HG03469 (cell line): ENCODE results near the gene CNOT1.
"Not testable (repeated sequence)": the region's sequence is repeated elsewhere in the genome, so short reads cannot be mapped to it uniquely, and the experiment has no call there.

ENCODE experiments used
- ATAC-seq: cut with Tn5 transposase; IDR thresholded peaks from one replicate; pipeline ENCODE4 v1.9.1; 2021; ENCODE audit warnings: mild to moderate bottlenecking, moderate library complexity, moderate number of reproducible peaks; ENCODE audit not compliant: unreplicated experiment

CNOT1 gene

DNA sequence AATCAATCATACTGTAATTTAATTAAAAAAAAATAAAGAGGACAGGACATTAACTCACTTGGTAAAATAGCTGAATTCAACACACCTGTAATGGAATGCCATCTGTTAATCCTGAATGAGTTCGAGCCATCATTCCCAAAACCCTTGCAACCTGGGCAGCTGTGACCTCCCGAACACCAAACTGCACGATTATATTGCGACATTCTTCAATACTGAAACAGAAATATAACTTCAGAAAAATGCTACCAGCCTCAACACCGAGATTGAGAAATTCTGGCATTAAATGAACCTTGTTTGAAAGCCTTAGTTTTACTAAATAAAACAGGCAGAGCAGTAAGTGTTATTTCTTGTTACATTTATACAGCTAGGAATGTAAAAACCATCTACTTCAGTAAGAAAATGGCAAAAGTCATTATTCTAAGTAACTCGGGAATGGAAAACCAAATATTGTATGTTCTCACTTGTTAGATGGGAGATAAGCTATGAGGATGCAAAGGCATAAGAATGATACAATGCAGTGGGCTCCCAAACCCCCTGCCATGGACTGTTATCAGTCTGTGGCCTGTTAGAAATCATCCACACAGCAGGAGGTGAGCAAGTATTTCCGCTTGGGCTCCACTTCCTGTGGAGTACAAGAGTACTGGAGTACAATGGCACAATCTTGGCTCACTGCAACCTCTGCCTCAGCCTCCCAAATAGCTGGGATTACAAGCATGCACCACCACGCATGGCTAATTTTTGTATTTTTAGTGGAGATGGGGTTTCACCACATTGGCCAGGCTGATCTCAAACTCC is 46.5 kb downstream of the CNOT1 start:
- no peak for ATAC-seq

DNA sequence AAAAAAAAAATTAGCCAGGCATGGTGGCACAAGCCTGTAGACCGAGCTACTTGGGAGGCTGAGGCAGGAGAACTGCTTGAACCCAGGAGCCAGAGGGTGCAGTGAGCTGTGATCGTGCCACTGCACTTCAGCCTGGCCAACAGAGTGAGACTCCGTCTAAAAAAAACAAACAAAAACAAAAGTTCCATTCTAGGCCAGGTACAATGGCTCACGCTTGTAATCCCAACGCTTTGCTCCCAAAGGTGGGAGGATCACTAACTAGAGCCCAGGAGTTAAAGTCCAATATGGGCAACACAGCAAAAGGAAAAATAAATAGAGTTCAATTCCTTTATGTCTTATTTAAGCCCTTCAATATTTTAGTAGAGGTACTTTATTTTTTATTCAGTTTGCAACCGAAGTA is 47.5 kb downstream of the CNOT1 start:
- no peak for ATAC-seq

DNA sequence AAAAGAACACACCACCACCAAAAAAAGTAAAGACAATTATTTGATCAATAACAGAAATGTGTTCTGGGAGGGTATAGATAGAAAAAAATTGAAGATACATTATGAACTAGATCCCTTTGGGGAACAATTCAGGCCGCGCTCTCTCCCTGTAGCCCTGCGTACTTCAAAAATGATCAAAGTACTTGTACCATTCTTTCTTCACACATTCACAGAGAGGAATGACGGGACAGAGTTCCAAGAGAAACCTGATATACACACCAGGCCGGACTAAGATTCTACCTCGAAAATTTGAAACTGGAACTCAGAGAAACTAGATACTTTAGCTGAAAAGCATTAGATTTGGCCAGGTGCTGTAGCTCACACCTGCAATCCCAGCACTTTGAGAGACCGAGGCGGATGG is 50.0 kb downstream of the CNOT1 start:
- ATAC-seq, result no peak

DNA sequence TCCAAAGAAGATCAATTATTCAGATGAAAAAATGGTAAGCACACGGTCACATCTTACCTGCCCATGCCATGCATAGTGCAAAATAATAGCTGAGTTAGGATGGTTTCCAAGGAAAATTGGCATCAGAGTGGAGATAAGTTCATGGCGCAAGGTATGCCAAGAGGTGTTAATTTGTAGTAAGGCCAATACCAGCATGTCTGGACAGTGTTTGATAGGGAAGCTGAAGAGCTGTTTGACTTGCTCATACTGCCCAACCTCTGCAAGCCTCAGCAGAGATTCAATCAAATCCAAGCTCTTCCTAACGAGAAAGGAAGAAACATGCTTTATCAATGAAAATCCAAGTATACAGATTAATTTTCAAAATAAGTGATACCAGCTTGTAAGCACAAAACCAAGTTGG is 51.0 kb downstream of the CNOT1 start:
- ATAC-seq, result no peak

DNA sequence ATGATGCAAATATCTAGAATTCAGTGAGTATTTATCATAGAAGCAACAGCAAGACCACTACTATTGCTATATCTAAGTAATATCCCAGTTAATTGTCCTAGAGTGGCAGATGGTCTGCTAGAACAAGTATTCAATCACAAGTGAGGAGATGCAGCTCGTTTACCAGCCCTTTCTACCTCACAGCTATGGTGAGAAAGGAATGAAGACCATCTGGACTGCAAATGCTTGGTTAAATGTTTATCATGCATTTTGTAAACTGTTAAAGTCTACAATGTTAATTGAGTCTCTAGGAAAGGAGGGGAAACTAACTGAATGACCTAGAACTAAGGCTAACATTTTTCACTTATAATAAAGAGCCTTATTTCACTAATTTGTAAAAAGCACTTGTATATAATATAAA is 52.5 kb downstream of the CNOT1 start:
- ATAC-seq, result no peak

DNA sequence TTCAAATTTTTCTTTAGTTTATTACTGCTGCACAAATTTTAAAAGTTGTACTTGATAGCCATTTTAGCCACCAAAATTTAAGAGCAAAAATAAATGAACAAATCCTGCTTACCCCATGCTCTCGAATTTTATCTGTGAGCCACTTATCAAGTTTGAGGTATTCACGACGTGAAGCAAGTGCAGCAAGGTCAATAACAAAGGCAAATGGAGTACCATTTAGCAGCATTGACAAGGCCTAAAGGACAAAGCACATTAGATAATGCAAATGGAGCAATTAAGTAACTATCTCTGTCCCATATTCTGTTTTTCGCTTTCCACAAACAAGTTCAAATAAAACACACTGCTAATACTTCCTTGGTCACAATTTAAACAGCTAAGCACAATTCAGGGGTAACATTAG is 54.7 kb downstream of the CNOT1 start:
- ATAC-seq, result no peak

DNA sequence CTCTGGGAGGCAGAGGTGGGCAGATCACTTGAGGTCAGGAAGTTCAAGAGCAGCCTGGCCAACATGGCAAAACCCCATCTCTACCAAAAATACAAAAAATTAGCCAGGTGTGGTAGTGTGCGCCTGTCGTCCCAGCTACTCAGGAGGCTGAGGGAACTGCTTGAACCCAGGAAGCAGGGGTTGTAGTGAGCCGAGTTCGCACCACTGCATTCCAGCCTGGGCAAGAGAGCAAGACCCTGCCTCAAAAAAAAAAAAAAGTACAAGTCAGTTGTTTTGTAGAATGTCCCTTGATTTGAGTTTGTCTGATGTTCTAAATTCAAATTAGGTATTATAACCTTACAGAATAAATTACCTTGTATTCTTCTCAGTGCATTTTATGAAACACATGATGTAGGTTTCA is 63.9 kb downstream of the CNOT1 start:
- ATAC-seq, result not testable (repeated sequence)

DNA sequence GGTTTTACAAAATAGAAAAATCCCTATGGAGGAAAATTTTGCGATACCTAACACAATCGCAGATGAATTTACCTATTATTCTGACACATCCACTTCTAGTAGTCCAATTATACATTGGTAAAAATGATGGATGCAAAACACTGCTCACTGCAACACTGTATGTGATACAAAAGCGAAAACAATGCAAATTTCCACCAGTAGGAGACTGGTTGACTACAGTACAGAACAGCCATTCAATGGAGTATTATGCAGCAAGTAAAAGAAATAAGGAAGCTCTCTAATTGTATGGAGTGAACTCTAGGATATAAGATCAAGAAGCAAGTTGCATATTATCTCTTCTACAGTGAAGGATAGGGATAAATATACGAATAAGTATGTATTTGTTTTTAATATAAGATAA is 65.9 kb downstream of the CNOT1 start:
- no peak for ATAC-seq

DNA sequence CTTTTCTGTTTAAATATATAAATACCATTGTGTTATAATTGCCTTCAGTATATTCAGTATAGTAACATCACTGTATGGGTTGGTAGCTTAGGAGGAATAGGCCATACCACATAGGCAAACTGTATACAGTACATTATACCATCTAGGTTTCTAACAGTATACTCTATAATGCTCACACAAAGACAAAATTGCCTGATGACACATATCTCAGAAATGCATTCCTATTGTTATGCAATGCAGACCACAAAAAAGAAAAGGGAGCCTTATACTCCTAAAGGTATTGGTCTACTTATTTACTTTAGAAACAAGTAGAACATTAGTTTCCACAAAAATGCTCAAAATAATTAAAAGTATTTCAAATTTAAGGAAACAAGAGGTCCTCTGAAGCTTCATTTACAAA is 66.4 kb downstream of the CNOT1 start:
- no peak for ATAC-seq

DNA sequence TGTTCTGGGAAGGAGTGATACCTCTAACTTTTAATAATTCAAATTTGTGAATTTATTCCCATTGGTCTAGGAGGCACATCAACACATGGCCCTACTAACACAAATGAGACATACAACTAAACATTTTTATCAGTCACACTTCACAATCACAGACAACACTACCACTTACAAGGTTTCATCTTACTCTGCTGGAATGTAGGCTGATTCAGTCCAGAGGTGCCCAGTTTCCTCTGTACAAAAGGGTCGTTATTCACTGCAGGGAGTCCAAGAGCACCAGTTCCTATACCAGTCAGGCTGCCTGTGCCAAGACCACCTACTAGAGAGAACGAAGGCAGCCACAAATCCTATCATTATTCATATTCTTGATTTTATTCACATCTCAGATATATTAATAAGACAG is 72.9 kb downstream of the CNOT1 start:
- ATAC-seq, result no peak

DNA sequence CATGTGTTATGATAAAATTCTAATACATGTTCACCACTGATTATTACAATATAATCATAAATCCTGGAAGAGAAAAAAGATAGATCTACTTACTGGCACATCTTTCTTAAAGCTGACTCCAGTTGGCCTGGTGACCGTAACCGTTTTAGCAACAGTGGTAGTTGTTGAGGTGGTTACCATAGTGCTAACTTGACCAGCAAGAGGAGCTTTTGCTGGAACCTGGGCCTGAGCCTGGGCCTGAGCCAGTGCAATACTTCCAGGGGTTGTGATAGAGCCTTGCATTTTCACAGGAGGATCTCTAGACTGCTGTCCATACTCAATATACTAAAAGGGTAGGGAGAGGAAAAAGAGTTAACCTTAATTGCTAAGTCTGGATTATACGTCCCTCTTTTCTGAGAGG is 78.1 kb downstream of the CNOT1 start:
- ATAC-seq, result no peak

DNA sequence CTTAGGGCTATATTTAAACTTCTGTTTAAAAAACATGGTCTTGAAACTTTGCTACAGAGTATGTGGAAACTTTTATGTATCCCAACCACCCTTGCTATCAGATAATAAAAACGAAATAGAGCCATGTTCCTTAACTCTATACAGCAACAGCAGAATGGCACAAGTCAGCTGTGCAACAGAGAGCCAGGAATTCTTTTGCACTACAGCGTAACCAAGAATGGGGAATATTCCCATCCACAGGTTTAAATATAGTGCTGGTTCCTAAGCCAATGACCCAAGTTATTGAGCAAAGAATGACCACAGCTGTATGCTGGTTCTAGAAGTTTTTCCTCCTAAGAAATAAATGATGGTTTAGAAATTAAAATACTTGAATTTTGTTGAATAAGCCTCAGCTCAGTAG is 81.2 kb downstream of the CNOT1 start:
- no peak for ATAC-seq

DNA sequence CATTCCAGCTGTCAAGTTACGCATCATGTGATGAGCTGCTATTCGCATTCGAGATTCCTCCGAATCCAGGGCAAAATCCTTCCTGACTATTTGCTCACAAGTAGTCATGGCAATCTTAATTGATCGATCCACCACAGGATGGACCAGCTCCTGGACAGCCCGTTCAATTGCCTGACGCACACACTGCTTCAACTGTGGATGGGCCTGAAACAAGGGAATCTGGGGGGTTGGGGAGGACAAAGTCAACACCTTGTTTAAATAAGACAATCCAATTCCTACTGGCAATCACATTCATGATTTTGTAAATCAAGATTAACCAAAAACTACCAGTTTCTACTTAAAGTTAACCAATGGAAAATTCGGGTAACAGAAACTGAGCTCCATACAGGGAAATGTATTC is 85.9 kb downstream of the CNOT1 start:
- ATAC-seq, result no peak

DNA sequence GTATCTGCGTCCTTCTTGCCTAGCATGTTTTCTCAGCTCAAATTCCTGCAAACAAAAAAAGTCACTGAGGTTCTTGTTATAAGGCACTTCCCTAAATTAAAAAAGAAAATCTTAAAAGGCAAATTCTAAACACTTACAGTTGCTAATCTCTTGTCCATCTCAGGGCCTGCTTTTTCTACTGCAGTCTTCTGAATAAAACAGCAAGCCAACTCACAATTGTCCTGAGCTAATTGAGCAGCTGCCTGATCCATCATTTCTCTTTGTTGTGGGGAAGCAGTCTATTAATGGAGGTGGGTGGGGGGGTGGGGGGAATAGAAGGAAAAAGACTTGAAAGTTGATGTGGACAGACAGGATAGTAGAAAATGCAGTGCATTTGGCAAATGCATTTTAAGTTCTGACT is 87.3 kb downstream of the CNOT1 start:
- ATAC-seq, result no peak

DNA sequence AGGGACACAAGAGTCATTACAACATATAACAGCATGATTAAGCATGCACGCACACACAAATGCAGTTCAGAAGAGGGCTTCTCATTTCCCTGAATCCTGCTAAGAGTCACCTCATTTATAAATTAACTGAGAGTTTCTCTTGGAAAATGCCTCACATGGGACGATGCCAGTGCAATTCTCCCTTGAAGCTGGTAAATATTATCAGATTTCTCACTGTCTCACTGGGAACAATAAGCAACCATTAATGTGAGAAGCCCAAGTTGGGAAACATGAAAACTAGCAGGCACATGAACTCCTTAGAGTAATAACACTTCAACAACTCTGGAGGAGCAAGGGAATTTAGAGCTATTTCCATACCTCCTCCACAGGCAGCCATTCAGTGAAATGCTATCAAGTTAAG is 87.9 kb downstream of the CNOT1 start:
- ATAC-seq, result no peak

DNA sequence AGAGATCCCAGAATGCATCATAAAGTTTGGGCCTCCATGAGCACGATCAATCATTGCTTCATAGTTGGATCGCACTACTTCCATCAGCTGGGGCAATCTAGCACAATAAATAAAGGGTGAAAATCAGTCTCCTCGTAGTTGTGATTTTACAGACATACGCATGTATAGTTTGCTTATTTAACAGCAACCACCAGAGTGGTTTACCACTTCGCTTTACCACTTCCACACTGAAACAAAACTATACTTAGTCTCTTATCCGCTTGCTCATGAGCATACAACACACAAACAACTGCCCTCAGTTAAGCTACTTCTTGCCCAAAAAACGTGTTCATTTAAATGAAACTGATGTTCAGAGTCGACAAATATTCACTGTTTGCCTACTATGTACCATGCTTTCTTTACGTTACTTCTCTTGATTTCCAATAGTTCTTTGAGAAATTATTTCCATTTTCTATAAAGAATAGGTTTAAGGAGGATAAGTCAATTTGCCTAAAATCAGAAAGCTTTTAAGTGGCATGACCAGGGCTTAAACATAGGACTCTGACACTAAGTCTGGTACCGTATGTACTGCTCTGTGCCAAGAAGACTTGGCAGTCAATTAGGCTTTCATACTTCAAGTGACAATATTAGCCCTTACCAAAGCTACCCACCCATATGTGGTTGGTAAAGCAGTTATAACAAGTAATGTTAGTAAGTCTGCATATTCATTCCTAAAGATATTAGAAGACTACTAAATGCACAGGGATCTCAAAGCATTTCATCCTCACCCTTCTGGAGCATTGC is 92.3 kb downstream of the CNOT1 start:
- ATAC-seq, result no peak

DNA sequence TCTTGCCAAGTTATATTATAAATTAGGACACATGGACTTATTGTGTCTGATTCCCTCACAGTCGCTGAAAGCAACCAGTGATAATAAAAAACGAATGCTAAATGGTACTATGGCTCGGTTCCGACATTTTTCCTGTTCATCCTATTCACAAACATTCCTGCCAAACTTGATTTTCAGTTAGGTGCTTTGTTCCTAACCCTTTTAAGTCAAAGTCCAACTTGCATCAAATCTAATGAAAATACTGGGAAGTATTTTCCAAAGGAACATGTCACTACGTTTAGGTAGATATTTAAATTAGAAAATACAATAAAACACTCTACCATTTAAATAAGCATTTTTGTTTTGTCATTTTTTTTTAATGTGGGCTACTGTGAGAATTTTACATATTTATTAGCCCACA is 93.3 kb downstream of the CNOT1 start:
- ATAC-seq, result no peak

DNA sequence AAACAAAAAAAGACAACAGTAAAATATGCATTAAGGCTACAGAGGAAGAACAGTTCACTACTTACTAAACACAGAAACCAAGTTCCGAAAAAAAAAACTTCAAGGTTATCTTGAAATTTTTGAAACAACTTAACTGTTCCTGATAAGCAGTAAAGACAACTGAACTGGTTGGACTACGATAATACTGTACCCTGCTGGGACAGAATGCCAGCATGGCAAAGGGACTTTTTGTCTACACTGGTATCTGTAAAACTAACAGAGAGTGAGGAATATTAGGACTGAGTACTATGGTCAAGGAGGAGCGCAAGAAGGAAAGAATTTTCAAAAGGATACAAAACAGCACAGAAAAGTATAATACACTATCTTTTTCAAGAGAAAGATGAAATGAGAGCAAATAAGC is 94.5 kb downstream of the CNOT1 start:
- no peak for ATAC-seq

DNA sequence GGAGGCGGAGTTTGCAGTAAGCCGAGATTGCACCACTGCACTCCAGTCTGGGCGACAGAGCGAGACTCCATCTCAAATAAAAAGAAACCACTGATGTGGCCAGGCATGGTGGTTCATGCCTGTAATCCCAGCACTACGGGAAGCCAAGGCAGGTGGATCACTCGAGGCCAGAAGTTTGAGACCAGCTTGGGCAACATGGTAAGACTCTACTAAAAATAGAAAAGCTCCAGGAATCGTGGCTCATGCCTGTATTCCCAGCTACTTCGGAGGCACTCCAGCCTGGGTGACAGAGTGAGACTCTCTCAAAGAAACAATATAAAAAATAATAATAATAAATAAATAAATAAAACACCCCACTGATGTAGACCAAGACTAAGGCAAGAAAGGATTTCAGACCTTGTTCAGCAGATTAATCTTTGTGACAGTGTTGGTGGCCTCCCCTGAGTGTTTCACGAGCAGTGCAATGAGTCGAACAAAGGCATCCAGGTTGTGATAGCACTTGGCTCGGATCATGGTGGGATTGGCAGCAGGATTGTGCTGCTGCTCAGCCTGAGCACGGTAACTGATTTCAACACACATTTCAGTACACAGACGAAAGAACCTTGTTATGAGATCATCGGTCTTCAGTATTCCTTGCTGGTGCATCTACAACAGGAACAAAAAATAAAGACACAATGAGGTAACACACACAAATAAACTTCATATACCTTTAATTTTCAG is 95.7 kb downstream of the CNOT1 start:
- no peak for ATAC-seq

DNA sequence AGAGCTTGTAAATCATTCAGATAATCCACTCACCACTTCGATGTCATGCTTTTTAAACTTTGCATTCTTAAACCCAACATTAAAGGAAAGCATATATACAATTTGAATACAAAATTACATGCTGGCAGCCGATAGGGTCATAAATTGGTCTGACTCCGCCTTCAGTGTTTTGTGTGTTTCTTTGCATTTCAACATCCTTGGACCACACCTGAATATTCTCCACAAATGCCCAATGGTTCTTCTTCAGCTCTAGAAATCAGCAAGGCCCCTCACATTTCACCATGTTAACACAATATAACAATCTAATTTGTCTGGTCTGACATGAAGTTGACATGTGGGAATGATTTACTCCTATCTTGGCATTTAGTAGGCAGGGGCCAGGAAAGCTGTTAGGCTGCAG is 97.2 kb downstream of the CNOT1 start:
- no peak for ATAC-seq

DNA sequence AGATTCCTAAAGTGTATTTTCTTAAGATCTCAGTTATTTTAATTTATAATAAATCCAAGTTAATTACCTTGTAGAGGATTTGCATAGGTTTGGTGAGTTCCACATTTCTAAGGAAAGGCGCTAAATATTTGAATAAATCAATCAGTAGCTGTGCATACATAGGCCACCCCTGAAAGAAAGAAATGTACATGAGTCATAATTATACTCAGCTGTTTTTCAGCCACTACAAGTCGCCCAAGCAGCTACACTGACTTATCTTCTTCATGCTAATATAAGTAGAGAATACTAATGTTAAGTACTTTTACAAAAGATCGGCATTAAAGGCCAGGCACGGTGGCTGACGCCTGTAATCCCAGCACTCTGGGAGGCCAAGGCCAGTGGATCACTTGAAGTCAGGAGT is 99.4 kb downstream of the CNOT1 start:
- no peak for ATAC-seq

DNA sequence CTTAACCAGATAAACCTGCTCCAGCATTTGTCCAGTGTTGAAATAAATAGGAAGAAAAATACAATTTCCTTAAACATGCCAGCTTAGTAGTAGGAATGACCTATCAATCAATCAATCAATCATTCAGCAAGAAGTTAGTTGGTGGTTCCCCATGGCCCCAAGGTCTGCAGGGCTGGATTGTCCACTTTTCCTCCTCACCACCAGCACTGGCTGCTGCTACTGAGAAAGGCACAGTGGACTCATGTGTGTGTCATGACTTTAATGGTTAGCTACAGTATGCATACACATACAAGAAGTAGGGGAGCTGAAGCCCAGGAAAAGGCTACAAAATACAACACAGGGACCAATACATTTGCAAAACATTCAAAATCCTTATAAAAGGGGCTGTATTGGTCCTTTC is 109.9 kb downstream of the CNOT1 start:
- ATAC-seq, result no peak
